Thyroid gland (tissue), 4 donors: Measurements from ENCODE around the gene PTPRT. TPM values are rescaled to one million over a fixed set of nuclear protein-coding genes. Genes with fewer than 3 reads are reported as not detected.

Experiments used
- DNase-seq, 2 donors: peaks; one replicate each; pipeline ENCODE4 v3.0.0-alpha.2; 2019
- H3K27ac ChIP-seq, 3 donors: fragments of 200-600 bp; sonication (generic); 1 replicate in 2 of 3; 2 replicates in 1 of 3; pipeline ENCODE4 v1.5.1; 2016 to 2019; ENCODE audit warnings: mild to moderate bottlenecking in 1 of 3, moderate library complexity in 1 of 3
- H3K27me3 ChIP-seq: fragments of 200-600 bp; sonication (generic); one replicate; pipeline ENCODE4 v1.5.1; 2019
- H3K36me3 ChIP-seq, 2 donors: fragments of 200-600 bp; sonication (generic); one replicate each; pipeline ENCODE4 v1.5.1; 2016 to 2019
- H3K4me1 ChIP-seq, 2 donors: fragments of 200-600 bp; sonication (generic); one replicate each; pipeline ENCODE4 v1.5.1; 2017 to 2019
- H3K4me3 ChIP-seq, 3 donors: fragments of 200-600 bp; sonication (generic); replicated peaks in 1 of 3; 1 replicate in 2 of 3; 2 replicates in 1 of 3; pipeline ENCODE4 v1.5.1; 2016; ENCODE audit warnings: mild to moderate bottlenecking in 1 of 3
- H3K9me3 ChIP-seq: fragments of 200-600 bp; sonication (generic); one replicate; pipeline ENCODE4 v1.5.1; 2017
- CTCF ChIP-seq, 6 experiments: fragments of 200-600 bp in 3 of 6; fragments of 450-650 bp in 3 of 6; sonication (generic) in 3 of 6; IDR thresholded peaks; one replicate each; pipeline ENCODE4 v1.5.1; 2016 to 2019; ENCODE audit warnings: antibody characterized with exemption in 6 of 6, mild to moderate bottlenecking in 2 of 6, inconsistent platforms in 1 of 6, moderate library complexity in 1 of 6
- POLR2A ChIP-seq, 2 donors: fragments of 450-650 bp; IDR thresholded peaks; one replicate each; pipeline ENCODE4 v1.6.1; 2017; ENCODE audit warnings: antibody characterized with exemption in 2 of 2, mild to moderate bottlenecking in 2 of 2, moderate library complexity in 1 of 2
- WGBS, 2 donors: methylation state at CpG; one replicate each; pipeline ENCODE4 v1.1.5; 2017; 5-methylcytosine and 5-hydroxymethylcytosine counted together
- intact Hi-C: fragments of 100-400 bp; cut with DNase I; formaldehyde crosslinking; loops from one replicate; pipeline ENCODE4 v1.15.1; 2023
- total RNA-seq, 4 donors: library from RNA; depleted of rRNA; stranded (reverse); fragments of >200 nt; gene quantifications; one replicate each; pipeline ENCODE4 v1.2.3, GENCODE V29; 2016

The PTPRT gene
- total RNA-seq, 4 donors from 2014 or later: 0.11 to 0.15 TPM; not detected in 2

- DNase-seq: no peak
- no peak overlapping the region for H3K4me3 ChIP-seq
- 70 to 72% methylated on average over 8 of the region's 8 CpGs for WGBS, 2 donors
- intact Hi-C loops: no loop called here
- no peaks in the 10 kb centered on the region for H3K36me3 ChIP-seq
- no peaks in the 10 kb centered on the region for H3K9me3 ChIP-seq
- no peaks in the 10 kb centered on the region for H3K4me1 ChIP-seq
- TF ChIP-seq POLR2A (IDR thresholded peaks at IDR 0.05): no peak
- TF ChIP-seq CTCF (IDR thresholded peaks at IDR 0.05): no peak
- no peak overlapping the region for H3K27ac ChIP-seq
- no peaks in the 10 kb centered on the region for H3K27me3 ChIP-seq
Measured at GRCh38 chr20:42429761-42430458, 759.8 kb downstream of the PTPRT start.

GRCh38 chr20:42419814-42420532 is 769.7 kb downstream of the PTPRT start:
- 68 to 70% methylated on average over 15 of the region's 15 CpGs for WGBS, 2 donors

DNA sequence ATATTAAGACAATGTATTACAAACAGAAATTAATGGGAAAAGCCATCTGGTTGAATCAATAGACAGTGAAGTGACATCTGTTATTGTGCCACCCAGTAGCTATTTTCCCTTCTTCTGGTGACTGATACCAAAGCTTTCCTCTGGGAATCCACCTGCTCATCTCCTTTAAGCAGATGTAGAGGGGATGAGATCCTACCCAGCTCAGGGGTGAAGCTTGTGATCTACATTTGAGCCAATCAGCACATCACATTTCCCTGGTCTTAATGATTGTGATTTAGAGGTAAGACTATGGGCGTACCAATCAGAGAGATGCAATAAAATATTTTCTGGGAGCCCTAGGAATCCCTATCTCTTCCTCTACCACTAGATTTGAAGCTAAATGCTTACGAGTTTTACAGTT is 782.9 kb downstream of the PTPRT start:
- intact Hi-C loops: no loop called here
- no peak for DNase-seq
- 91 to 93% methylated on average over 2 of the region's 2 CpGs for WGBS, 2 donors
- H3K4me1 ChIP-seq: no peaks in the 10 kb centered on the region
- H3K36me3 ChIP-seq: no peaks in the 10 kb centered on the region
- no peak overlapping the region for H3K4me3 ChIP-seq
- no peak for TF ChIP-seq CTCF (IDR thresholded peaks at IDR 0.05)
- no peak for TF ChIP-seq POLR2A (IDR thresholded peaks at IDR 0.05)
- H3K9me3 ChIP-seq: no peaks in the 10 kb centered on the region
- no peak overlapping the region for H3K27ac ChIP-seq
- no peaks in the 10 kb centered on the region for H3K27me3 ChIP-seq

More at GRCh38 chr20:42419814-42420532, 769.7 kb downstream of the PTPRT start:
- Histone ChIP-seq H3K4me1 (no peaks in the 10 kb centered on the region), H3K36me3 (no peaks in the 10 kb centered on the region), H3K27ac (no peak overlapping the region), H3K9me3 (no peaks in the 10 kb centered on the region), H3K4me3 (no peak overlapping the region), H3K27me3 (no peaks in the 10 kb centered on the region)
- intact Hi-C loops: no loop called here
- TF ChIP-seq CTCF (IDR thresholded peaks at IDR 0.05): no peak
- TF ChIP-seq POLR2A (IDR thresholded peaks at IDR 0.05): no peak
- DNase-seq: no peak

DNA sequence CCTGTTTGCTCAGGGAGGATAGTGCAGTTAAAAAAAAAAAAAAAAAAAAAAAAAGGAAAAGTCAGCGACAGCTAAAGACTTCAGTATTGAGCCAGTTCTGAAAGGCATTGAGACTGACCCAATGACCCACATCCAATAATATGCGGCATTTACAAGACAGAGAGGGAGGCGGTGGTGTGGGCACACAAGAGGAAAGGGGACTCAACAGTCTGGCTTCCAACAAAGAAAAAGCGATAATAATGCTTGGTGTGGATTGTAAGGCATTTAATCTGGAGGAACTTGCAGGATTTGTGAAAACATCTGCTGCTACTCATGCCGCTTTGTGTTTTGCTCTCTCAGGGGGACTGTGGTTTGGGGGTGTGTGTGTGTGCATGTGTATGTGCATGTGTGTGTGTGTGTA is 787.3 kb downstream of the PTPRT start:
- no peak overlapping the region for H3K4me3 ChIP-seq
- intact Hi-C loops: no loop called here
- DNase-seq: no peak
- no peak overlapping the region for H3K27ac ChIP-seq
- no peaks in the 10 kb centered on the region for H3K4me1 ChIP-seq
- H3K9me3 ChIP-seq: no peaks in the 10 kb centered on the region
- WGBS, 2 donors: 75% methylated on average over 5 of the region's 5 CpGs
- no peaks in the 10 kb centered on the region for H3K27me3 ChIP-seq
- TF ChIP-seq POLR2A (IDR thresholded peaks at IDR 0.05) (no peak), CTCF (IDR thresholded peaks at IDR 0.05) (no peak)
- H3K36me3 ChIP-seq: no peaks in the 10 kb centered on the region

DNA sequence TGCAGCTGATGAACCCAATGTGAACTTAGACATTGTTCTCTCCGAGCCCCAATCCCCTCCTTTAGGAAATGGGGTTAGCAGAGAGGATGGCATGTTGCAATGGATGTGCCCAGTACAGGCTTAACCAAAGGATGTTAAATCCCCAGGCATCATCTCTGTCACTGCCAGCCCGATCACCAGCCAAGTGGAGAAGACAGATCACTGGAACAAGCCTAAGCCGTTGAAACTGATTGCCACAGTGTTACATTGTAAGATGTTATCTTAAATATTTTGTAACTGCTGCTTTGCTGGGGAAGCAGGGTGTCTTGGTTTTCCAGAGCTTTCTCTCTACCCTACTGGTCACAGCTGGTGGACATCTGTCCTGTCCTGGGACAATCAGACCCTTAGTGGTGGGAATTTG is 788.1 kb downstream of the PTPRT start:
- H3K4me3 ChIP-seq: no peak overlapping the region
- H3K9me3 ChIP-seq: no peaks in the 10 kb centered on the region
- intact Hi-C loops: no loop called here
- no peaks in the 10 kb centered on the region for H3K27me3 ChIP-seq
- H3K4me1 ChIP-seq: no peaks in the 10 kb centered on the region
- H3K27ac ChIP-seq: no peak overlapping the region
- WGBS, 2 donors: 59 to 64% methylated on average over 3 of the region's 3 CpGs
- H3K36me3 ChIP-seq: no peaks in the 10 kb centered on the region
- DNase-seq: no peak
- no peak for TF ChIP-seq POLR2A (IDR thresholded peaks at IDR 0.05)
- no peak for TF ChIP-seq CTCF (IDR thresholded peaks at IDR 0.05)
